Mucosa of rectum (tissue), 2 donors: ENCODE measurements around the gene IGLL5.

ENCODE experiments used
- H3K27ac ChIP-seq, 2 donors: one replicate each; pipeline ENCODE4 v1.7.0; 2013; ENCODE audit warnings: inconsistent platforms in 2 of 2, low read depth in 2 of 2, low read length in 2 of 2
- H3K27me3 ChIP-seq, 2 donors: one replicate each; pipeline ENCODE4 v1.7.0; 2013; ENCODE audit warnings: low read length in 2 of 2; ENCODE audit not compliant: control insufficient read depth in 2 of 2, insufficient read depth in 2 of 2
- H3K36me3 ChIP-seq, 2 donors: one replicate each; pipeline ENCODE4 v1.7.0; 2013; ENCODE audit warnings: low read length in 2 of 2; ENCODE audit not compliant: control insufficient read depth in 2 of 2, insufficient read depth in 2 of 2
- H3K4me1 ChIP-seq, 2 donors: one replicate each; pipeline ENCODE4 v1.7.0; 2013; ENCODE audit warnings: low read length in 2 of 2, mild to moderate bottlenecking in 1 of 2; ENCODE audit not compliant: control insufficient read depth in 2 of 2, insufficient read depth in 2 of 2
- H3K4me3 ChIP-seq, 2 donors: one replicate each; pipeline ENCODE4 v1.7.0; 2013; ENCODE audit warnings: low read length in 2 of 2
- H3K9ac ChIP-seq, 2 donors: one replicate each; pipeline ENCODE4 v1.7.0; 2013; ENCODE audit warnings: low read length in 2 of 2, low read depth in 1 of 2, mild to moderate bottlenecking in 1 of 2
- H3K9me3 ChIP-seq, 2 donors: one replicate each; pipeline ENCODE4 v1.7.0; 2013; ENCODE audit warnings: low read length in 2 of 2; ENCODE audit not compliant: control insufficient read depth in 2 of 2
- donor health status: healthy.
- donor health status: Normal muscosa, but diverticular disease.

Gene IGLL5

DNA sequence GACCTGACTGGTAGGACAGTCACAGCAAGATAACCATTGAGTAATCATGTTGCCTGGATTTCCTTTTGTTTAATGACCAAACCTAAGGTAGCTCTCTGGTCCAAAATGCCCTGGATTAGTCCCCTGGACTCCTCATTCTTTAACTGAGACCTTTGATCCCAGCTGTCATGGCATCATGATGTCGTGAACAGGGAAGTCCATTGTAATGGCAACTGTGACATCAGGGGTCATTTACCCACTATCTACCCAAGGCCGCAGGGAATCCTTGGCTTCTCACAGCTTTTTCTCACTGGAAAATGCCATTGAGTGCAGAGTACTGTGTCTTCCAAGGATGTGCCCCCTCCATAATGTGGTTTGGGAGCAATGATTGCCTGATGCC, 29.1 kb upstream of the IGLL5 start:
- no peaks in the 10 kb centered on the region for H3K27me3 ChIP-seq
- no peaks in the 10 kb centered on the region for H3K9me3 ChIP-seq
- H3K4me3 ChIP-seq, result no peak overlapping the region

GRCh38 chr22:22863001-22863400, 24.6 kb upstream of the IGLL5 start:
- H3K9ac ChIP-seq, result no peak overlapping the region
- H3K4me1 ChIP-seq, result peaks cover 9 to 15% of the 10 kb centered on the region in 2 donors
- no peaks in the 10 kb centered on the region for H3K36me3 ChIP-seq
- no peak overlapping the region for H3K27ac ChIP-seq
- H3K9me3 ChIP-seq, result no peaks in the 10 kb centered on the region
- no peaks in the 10 kb centered on the region for H3K27me3 ChIP-seq
- no peak overlapping the region for H3K4me3 ChIP-seq

More for the DNA sequence above, 29.1 kb upstream of the IGLL5 start:
- no peaks in the 10 kb centered on the region for H3K36me3 ChIP-seq
- no peak overlapping the region for H3K9ac ChIP-seq
- H3K4me1 ChIP-seq, result no peaks in the 10 kb centered on the region
- no peak overlapping the region for H3K27ac ChIP-seq

- H3K36me3 ChIP-seq, result no peaks in the 10 kb centered on the region
- H3K4me3 ChIP-seq, result no peak overlapping the region
- H3K27ac ChIP-seq, result peak overlapping the region; percentile 25 to 34
- H3K4me1 ChIP-seq, result peaks cover 9 to 15% of the 10 kb centered on the region in 2 donors
- no peaks in the 10 kb centered on the region for H3K9me3 ChIP-seq
- H3K27me3 ChIP-seq, result no peaks in the 10 kb centered on the region
- H3K9ac ChIP-seq, result no peak overlapping the region
Observed at GRCh38 chr22:22865311-22866072, 22.1 kb upstream of the IGLL5 start.

DNA sequence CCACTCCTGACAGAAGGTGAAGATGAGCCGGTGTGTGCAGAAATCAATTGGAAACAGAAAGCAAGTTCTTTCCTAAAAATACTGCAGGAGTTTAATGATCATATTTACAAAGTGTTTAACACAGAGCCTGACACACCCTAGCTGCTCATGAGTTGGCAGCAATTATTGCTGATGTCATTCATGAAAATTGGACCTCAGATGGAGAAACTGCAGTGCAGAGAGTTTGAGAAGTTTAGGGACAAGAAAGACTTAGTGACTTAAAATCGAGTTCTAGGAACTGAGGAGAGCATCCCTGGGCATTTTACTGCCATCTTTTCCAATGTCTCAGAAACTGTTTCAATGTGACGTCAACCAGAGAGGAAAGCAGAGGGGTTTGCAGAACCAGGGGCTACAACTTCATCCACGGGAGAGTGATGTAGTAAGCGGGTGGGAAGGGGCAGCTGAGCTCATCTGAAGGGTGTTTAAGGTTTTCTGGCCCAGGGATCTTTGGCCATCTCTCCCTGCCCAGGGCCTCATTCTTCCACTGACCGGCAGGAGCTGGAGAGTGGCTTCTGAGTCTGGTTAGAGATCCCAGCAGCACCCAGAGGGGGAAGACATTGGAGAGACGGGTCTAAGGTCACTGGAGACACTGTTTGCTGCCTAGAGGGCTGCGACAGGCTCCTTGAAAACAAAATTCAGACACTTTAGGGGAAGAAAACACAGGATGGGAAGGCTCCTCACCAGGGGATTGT, 21.1 kb upstream of the IGLL5 start:
- no peaks in the 10 kb centered on the region for H3K9me3 ChIP-seq
- peaks cover 9 to 15% of the 10 kb centered on the region in 2 donors for H3K4me1 ChIP-seq
- H3K27me3 ChIP-seq, result no peaks in the 10 kb centered on the region
- H3K9ac ChIP-seq, result no peak overlapping the region
- H3K4me3 ChIP-seq, result no peak overlapping the region
- H3K36me3 ChIP-seq, result no peaks in the 10 kb centered on the region
- H3K27ac ChIP-seq, result peak overlapping the region; percentile 26 to 35

GRCh38 chr22:22867996-22868715, 19.5 kb upstream of the IGLL5 start:
- Histone ChIP-seq H3K27ac (no peak overlapping the region), H3K27me3 (no peaks in the 10 kb centered on the region), H3K9ac (no peak overlapping the region), H3K4me1 (peaks cover 9 to 15% of the 10 kb centered on the region in 2 donors), H3K36me3 (no peaks in the 10 kb centered on the region), H3K9me3 (no peaks in the 10 kb centered on the region), H3K4me3 (no peak overlapping the region)

- H3K9ac ChIP-seq, result no peak overlapping the region
- H3K4me3 ChIP-seq, result no peak overlapping the region
- peaks cover 8 to 9% of the 10 kb centered on the region in 2 donors for H3K4me1 ChIP-seq
- no peaks in the 10 kb centered on the region for H3K27me3 ChIP-seq
- H3K27ac ChIP-seq, result no peak overlapping the region
- H3K9me3 ChIP-seq, result no peaks in the 10 kb centered on the region
- H3K36me3 ChIP-seq, result no peaks in the 10 kb centered on the region
Observed at GRCh38 chr22:22870577-22871404, 16.8 kb upstream of the IGLL5 start.

GRCh38 chr22:22871536-22872278, 15.9 kb upstream of the IGLL5 start:
- no peak overlapping the region for H3K4me3 ChIP-seq
- H3K27me3 ChIP-seq, result no peaks in the 10 kb centered on the region
- no peak overlapping the region for H3K27ac ChIP-seq
- H3K4me1 ChIP-seq, result peaks cover 2% of the 10 kb centered on the region in 2 donors
- no peaks in the 10 kb centered on the region for H3K9me3 ChIP-seq
- H3K36me3 ChIP-seq, result no peaks in the 10 kb centered on the region
- no peak overlapping the region for H3K9ac ChIP-seq

GRCh38 chr22:22872722-22873708, 14.6 kb upstream of the IGLL5 start:
- H3K9me3 ChIP-seq, result no peaks in the 10 kb centered on the region
- H3K27ac ChIP-seq, result no peak overlapping the region
- H3K36me3 ChIP-seq, result no peaks in the 10 kb centered on the region
- H3K27me3 ChIP-seq, result no peaks in the 10 kb centered on the region
- H3K4me1 ChIP-seq, result no peaks in the 10 kb centered on the region
- H3K9ac ChIP-seq, result no peak overlapping the region
- H3K4me3 ChIP-seq, result no peak overlapping the region
